ENCODE results near the gene OR6K2. TPM values are rescaled to one million over a fixed set of nuclear protein-coding genes. Genes with fewer than 3 reads are reported as not detected.

OR6K2 gene
- total RNA-seq, 1 experiment from 2014 or later = not detected

- H3K27me3 ChIP-seq (ENCODE audit: control insufficient read depth, insufficient read depth, low read length) = no peaks in the 10 kb centered on the region
- ATAC-seq (no peak), DNase-seq (ENCODE audit: low read depth, low spot score) (no peak)
- no peaks in the 10 kb centered on the region for H3K36me3 ChIP-seq (ENCODE audit: control insufficient read depth, insufficient read depth, low read length)
- BruUV-seq (replicated peaks) = no TSS peak
- H3K4me1 ChIP-seq (ENCODE audit: control insufficient read depth, insufficient read depth, low read length) = no peaks in the 10 kb centered on the region
- H3K4me3 ChIP-seq (ENCODE audit: low read depth in 2 of 2, low read length in 2 of 2) = no peak overlapping the region
- no peak overlapping the region for H3K27ac ChIP-seq (ENCODE audit: low read length)
- ChIA-PET POLR2A (no interaction called here), CTCF (no interaction called here)
- TF ChIP-seq REST (IDR thresholded peaks at IDR 0.05; ENCODE audit: insufficient read depth in 1 of 2, low read depth in 2 of 2, low read length in 1 of 2) (no peak), SIN3A (IDR thresholded peaks at IDR 0.05; ENCODE audit: borderline replicate concordance, insufficient read depth, low read depth, low read length) (no peak), CTCF (IDR thresholded peaks at IDR 0.05) (no peak)
- in situ Hi-C loops (cut with HindIII; ENCODE audit: low pct_unique_long_range_greater_than_20kb, low sequenced_read_pairs) (no loop called here), intact Hi-C loops (cut with micrococcal nuclease; ENCODE audit: unreplicated experiment) (no loop called here)
- H3K9me3 ChIP-seq (ENCODE audit: control insufficient read depth, insufficient read depth, low read depth, low read length) = no peaks in the 10 kb centered on the region
These were observed 14.3 kb upstream of the OR6K2 start for GRCh38 chr1:158714754-158715153.

DNA sequence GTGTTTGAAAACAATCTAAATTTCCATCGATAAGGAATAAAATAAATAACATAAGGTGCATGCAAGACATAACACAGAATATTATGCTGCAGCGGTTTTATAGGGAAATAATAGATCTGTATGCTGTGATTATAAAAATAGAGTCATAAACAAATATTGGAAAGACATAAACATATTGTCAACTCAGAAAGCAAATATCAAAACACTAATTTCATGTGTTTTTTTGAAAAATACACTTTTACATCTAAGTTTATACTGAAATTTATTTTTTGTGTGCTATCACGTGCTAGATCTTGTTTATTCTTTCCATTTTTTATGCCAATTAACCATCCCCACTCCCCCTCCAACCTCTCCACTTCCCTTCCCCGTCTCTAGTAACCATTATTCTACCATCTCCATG, 10.6 kb upstream of the OR6K2 start:
- intact Hi-C loops (cut with micrococcal nuclease; ENCODE audit: unreplicated experiment) (no loop called here), in situ Hi-C loops (cut with HindIII; ENCODE audit: low pct_unique_long_range_greater_than_20kb, low sequenced_read_pairs) (no loop called here)
- H3K4me3 ChIP-seq (ENCODE audit: low read depth in 2 of 2, low read length in 2 of 2) = no peak overlapping the region
- no peaks in the 10 kb centered on the region for H3K4me1 ChIP-seq (ENCODE audit: control insufficient read depth, insufficient read depth, low read length)
- no peaks in the 10 kb centered on the region for H3K9me3 ChIP-seq (ENCODE audit: control insufficient read depth, insufficient read depth, low read depth, low read length)
- no peak overlapping the region for H3K27ac ChIP-seq (ENCODE audit: low read length)
- CTCF ChIA-PET = no interaction called here
- BruUV-seq (replicated peaks) = no TSS peak
- H3K36me3 ChIP-seq (ENCODE audit: control insufficient read depth, insufficient read depth, low read length) = no peaks in the 10 kb centered on the region
- TF ChIP-seq TCF7L2 (IDR thresholded peaks at IDR 0.05; ENCODE audit: low read depth, low read length) (no peak), REST (IDR thresholded peaks at IDR 0.05; ENCODE audit: insufficient read depth in 1 of 2, low read depth in 2 of 2, low read length in 1 of 2) (no peak), CTCF (IDR thresholded peaks at IDR 0.05) (no peak)
- ATAC-seq (no peak), DNase-seq (ENCODE audit: low read depth, low spot score) (no peak)
- H3K27me3 ChIP-seq (ENCODE audit: control insufficient read depth, insufficient read depth, low read length) = no peaks in the 10 kb centered on the region
- POLR2A ChIA-PET = no interaction called here

Data from Panc1 (cell line).